HG03378 (cell line): ENCODE results near the gene ADAMTS17.

Experiments
- ATAC-seq: cut with Tn5 transposase; IDR thresholded peaks from one replicate; pipeline ENCODE4 v1.9.1; 2021; ENCODE audit warnings: mild to moderate bottlenecking, moderate library complexity; ENCODE audit not compliant: unreplicated experiment

Gene ADAMTS17

GRCh38 chr15:100252779-100253417 lies 88.9 kb downstream of the ADAMTS17 start:
- ATAC-seq, result no peak

- no peak for ATAC-seq
Measured at GRCh38 chr15:100252359-100252758, 89.4 kb downstream of the ADAMTS17 start.

- no peak for ATAC-seq
Measured at GRCh38 chr15:100250176-100250800, 91.5 kb downstream of the ADAMTS17 start.

- ATAC-seq, result no peak
Measured at GRCh38 chr15:100249096-100249815, 92.5 kb downstream of the ADAMTS17 start.

GRCh38 chr15:100248236-100248635 lies 93.5 kb downstream of the ADAMTS17 start:
- no peak for ATAC-seq

- ATAC-seq, result no peak
Measured at GRCh38 chr15:100247228-100248225, 94.2 kb downstream of the ADAMTS17 start.

GRCh38 chr15:100245855-100246254 lies 95.9 kb downstream of the ADAMTS17 start:
- no peak for ATAC-seq

- ATAC-seq, result no peak
Measured at GRCh38 chr15:100245487-100245820, 96.3 kb downstream of the ADAMTS17 start.

- ATAC-seq, result no peak
Measured at GRCh38 chr15:100244796-100245486, 96.8 kb downstream of the ADAMTS17 start.

GRCh38 chr15:100242989-100243388 lies 98.8 kb downstream of the ADAMTS17 start:
- ATAC-seq, result no peak

GRCh38 chr15:100241572-100242482 lies 99.9 kb downstream of the ADAMTS17 start:
- ATAC-seq, result no peak

GRCh38 chr15:100236981-100237720 lies 104.6 kb downstream of the ADAMTS17 start:
- no peak for ATAC-seq

GRCh38 chr15:100235030-100235617 lies 106.7 kb downstream of the ADAMTS17 start:
- ATAC-seq, result no peak

- ATAC-seq, result no peak
Measured at GRCh38 chr15:100234158-100235029, 107.4 kb downstream of the ADAMTS17 start.

GRCh38 chr15:100230784-100231183 lies 111.0 kb downstream of the ADAMTS17 start:
- ATAC-seq, result no peak

GRCh38 chr15:100229181-100230163 lies 112.3 kb downstream of the ADAMTS17 start:
- no peak for ATAC-seq
